Measurements from ENCODE around the gene CCR5AS.
"Not testable (repeated sequence)": the region's sequence is repeated elsewhere in the genome, so short reads cannot be mapped to it uniquely, and the experiment has no call there.

Gene CCR5AS

DNA sequence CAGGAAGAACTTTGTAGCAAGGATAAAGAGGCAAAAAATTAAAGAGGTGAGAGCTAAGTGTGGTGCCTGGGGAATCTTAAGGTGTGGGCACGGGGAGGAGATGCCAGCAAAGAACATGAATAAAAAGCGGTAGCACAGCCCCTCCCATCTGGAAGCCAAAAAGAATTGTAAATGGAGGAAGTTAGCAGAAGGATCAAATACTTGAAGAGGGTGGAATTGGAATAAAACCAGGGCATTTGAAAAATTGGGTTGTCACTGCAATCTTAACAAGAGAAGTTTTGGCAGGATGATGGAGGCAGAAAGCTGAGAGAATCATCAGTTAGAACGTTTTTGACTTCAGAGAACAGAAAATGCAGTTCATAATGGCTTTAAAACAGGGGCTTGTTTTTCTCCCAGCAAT is 50.6 kb downstream of the CCR5AS start:
- no peak for DNase-seq (ENCODE audit: low read depth)

DNA sequence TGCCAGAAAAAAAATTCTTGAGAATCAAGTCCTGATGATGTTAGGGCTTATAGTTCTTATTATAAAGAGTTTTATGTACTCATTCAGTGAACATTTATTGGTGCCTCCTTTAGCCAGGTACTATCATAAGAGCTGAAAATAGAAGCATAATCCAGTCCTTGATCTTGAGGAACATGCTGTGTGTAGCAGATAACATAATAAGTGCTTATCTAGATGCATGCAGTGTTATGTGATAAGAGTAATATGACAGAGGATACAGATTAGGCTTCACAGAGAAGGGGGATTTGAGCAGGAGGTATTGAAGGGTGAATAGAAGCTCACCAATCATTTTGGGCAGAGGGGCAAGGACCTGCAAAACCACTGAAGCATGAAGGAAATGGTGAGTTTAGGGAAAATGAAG is 51.9 kb downstream of the CCR5AS start:
- DNase-seq (ENCODE audit: low read depth), result no peak

DNA sequence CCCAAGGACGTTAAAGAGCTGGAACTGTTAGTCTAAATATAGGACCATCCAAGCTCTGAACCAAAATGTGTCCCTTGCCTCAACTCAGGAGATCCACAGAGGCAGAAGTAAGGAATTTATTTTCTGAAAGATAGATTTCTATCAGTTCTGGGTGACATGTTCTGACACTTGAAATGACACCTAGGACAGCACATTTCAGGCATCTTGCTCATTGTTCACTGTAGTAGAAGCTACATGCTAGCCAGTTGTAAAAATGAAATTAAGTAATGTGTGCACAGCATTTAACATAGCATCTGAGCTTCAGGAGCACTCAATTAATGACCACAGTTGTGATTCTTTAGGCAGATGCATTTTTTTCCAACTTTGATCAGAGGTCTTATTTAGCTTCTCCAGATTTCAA is 52.4 kb downstream of the CCR5AS start:
- no peak for DNase-seq (ENCODE audit: low read depth)

DNA sequence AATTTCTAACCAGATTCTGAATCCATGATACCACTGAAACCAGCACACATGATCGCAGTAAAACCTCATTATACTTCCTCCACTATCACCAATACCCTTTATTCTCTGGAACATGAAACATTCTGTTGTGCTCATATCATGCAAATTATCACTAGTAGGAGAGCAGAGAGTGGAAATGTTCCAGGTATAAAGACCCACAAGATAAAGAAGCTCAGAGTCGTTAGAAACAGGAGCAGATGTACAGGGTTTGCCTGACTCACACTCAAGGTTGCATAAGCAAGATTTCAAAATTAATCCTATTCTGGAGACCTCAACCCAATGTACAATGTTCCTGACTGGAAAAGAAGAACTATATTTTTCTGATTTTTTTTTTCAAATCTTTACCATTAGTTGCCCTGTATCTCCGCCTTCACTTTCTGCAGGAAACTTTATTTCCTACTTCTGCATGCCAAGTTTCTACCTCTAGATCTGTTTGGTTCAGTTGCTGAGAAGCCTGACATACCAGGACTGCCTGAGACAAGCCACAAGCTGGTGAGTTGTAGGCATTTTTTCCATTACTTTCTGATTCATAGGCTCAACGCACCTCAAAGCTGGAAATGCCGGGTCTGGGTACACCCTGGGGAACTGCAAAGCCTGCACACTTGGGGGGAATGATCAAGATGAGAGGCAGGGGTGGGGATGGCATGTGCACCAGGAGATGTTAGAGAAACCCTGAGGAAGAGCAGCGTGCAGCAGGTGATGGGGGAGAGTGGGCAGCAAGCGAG is 53.0 kb downstream of the CCR5AS start, which contains the start of gene CCR2:
CCR2 (plus strand) TSS at position 465 of the 764 bp plus-strand sequence. CDS start 3,417 bp downstream, outside the sequence.
- no peak for DNase-seq (ENCODE audit: low read depth)

DNA sequence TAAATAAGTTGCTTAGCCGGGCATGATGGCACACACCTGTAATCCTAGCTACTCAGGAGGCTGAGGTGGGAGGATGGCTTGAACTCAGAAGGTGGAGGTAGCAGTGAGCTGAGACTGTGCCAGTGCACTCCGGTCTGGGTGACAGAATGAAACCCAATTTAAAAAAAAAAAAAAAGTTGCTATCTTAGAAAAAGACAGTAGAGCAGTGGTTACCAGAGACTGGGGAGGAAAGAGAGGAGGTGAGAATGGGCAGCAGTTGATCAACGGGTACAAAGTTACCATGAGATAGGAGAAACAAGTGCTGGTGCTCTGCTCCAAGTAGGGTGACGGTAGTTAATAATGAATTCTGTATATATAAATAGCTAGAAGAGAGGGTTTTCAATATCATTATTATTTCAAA is 53.8 kb downstream of the CCR5AS start:
- no peak for DNase-seq (ENCODE audit: low read depth)

DNA sequence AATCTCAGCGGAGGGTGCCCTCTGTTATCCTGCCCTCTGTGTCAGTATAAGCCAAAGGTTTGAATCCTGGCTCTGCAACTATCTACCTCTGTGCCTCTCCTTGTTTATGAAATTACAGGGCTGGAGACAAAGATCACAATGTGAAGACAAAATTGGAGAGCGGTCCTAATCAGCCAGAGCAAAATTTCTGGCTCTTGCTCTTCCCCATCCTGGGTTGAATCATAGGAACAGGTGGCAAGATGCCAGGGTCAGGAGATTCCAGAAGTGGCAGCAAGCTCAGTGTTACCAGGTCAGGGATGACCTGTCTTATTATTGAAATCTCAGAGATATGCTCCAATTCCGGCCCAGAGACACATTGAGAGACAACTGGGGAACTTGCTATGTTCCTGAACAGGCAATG is 55.2 kb downstream of the CCR5AS start:
- no peak for DNase-seq (ENCODE audit: low read depth)

DNA sequence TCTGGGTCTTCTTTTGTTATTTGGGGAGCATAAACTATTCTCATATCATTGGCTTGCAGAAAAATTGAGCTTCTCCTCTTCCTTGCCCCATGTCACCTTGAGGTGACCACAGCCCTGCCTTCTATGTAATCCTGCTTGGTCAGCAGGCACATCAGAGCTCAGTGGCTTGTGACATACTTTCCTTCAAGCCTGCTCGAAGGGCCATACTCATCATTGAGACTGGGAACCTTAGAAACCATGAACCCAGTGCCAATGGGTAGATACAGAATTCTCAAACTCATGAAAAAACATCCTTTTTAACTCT is 56.7 kb downstream of the CCR5AS start:
- no peak for DNase-seq (ENCODE audit: low read depth)

DNA sequence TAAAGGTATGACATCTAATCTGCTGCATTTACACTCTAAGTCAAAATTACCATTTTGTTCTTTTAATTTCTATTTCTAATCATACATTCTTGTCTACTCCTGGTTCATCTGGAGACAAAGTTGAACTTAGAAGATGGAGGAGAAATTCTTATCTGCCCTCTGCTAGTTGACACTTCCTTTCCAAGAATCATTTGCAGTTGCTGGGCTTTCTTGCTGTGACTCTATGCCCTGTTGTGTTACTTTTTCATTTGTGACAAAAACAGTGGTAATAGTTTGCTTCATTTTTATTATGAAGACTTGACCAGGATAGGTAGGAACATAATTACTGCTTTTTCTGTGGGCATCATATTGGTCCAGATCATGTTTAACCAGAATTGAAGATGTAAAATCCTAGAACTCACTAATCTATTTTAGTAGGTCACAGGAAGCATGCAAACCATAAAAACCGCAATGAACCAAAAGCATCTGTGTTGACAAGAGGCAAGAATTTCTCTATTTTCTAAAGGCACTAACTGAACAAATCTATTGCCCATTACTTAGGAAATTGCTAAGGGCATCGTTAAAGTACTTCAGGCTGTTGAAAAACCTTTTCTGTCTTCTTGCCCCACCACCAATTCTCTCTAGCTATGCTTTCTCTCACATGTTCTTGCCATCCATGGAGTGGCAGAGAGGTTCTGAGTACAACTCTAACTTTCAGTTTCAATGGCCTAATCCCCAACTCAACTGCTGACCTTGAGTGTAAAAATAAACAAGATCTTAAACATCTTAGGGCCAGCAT is 57.2 kb downstream of the CCR5AS start:
- no peak for DNase-seq (ENCODE audit: low read depth)

DNA sequence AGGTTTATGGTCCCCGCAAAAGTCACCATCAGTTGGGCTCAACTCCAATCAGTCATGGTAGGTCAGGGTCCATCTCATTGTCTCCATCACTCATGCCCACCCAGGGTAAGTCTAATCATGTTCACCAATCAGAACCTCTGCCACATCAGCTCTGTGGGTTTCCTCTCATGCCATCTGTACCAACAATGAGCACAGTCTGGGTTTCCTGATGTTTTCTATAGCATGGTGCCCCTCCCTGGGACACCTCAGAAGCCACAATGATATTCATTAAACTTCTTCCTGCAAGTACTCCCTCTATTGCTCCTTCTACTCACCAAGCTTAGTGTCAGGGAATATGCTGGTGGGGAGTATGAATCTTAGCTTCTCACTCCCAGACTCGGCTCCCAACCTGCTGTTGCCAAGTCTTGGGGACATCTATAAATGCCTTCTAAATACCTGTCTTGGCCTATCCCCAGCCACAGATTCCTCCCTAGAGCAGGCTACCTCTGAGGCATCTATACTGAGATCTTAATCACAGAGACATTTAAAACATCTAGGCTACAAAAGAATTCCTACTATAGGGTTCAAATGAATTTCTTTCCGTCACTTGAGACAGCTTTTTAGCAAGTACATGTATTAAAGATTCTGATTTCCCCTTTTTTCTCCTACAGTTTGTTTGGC is 57.9 kb downstream of the CCR5AS start:
- no peak for DNase-seq (ENCODE audit: low read depth)

DNA sequence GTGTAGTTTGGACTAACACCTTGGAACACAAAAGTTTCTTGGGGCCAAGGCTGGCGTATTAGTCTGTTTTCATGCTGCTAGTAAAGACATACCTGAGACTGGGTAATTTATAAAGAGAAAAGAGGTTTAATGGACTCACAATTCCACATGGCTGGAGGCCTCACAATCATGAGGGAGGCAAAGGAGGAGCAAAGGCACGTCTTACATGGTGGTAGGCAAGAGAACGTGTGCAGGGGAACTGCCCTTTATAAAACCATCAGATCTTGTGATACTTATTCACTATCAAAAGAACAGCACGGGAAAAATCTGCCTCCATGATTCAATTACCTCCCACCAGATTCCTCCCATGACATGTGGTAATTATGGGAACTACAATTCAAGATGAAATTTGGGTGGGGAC is 62.4 kb downstream of the CCR5AS start:
- no peak for DNase-seq (ENCODE audit: low read depth)

DNA sequence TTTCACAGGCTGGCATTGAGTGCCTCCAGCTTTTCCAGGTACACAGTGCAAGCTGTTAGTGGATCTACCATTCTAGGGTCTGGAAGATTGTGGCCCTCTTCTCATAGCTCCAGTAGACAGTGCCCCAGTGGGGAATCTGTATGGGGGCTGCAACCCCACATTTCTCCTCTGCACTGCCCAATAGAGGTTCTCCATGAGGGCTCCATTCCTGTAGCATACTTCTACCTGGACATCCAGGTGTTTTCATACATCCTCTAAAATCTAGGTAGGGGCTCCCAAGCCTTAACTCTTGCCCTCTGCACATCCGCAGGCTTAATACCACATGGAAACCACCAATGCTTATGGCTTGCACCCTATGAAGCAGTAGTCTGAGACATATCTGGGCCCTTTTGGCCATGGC is 68.0 kb downstream of the CCR5AS start:
- DNase-seq (ENCODE audit: low read depth), result no peak

DNA sequence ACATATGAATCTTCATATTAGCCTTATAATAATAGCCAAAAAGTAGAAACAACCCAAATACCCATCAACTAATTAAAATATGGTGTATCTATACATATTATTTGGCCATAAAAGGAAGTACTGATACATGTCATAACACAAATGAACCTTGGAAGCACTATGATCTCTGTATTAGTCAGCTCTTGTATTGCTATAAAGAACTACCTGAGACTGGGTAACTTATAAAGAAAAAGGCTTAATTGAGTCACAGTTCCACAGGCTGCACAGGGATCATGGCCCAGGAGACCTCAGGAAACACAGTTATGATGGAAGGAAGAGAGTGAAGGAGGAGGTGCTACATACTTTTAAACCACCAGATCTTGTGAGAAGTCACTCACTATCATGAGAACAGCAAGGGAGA is 69.0 kb downstream of the CCR5AS start:
- no peak for DNase-seq (ENCODE audit: low read depth)

DNA sequence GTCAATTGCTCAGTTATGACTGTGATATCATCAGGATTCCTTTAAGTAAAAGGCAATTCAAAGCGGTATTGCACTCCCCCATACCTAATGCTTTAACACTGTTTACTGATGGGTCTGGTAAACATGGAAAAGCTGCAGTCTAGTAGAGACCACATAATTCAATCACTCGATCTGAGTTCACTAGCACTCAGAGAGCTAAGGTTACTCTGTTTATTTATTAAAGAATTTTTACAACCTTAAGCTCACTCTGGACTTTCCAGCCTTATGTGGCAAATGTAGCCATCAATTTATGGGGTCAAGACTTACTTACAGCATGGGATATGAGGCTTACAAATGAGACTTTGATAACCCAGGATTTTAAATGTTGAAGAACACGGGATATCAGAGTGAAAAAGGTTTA is 71.3 kb downstream of the CCR5AS start:
- DNase-seq (ENCODE audit: low read depth), result no peak

DNA sequence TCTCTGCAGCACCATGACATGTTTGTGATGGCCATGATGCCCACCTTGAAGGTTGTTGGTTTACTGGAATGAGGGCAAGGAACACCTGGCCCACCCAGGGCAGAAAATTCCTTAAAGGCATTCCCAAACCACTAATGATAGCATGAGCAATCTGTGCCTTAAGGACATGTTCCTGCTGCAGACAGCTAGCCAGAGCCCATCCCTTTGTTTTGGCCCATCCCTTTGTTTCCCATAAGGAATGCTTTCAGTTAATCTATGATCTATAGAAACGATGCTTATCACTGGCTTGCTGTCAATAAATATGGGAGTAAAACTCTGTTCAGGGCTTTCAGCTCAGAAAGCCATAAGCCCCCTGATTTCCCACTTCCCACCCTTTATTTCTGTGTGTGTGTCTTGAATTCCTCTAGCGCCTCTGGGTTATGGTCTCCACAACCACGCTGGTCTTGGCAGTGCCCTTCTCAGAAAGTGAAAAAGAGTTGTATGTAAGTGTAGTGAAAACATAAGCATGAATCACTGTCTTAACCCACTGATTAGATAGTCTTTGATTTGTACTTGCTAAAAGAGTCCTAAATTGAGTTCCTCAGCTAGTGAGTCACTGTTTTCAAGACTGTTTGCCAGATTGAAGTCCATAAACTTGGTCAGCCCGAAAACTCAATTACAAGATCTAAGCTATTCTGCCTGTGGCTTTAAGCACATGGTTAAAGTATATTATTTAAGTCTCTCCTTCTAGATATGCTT is 72.0 kb downstream of the CCR5AS start:
- no peak for DNase-seq (ENCODE audit: low read depth)

DNA sequence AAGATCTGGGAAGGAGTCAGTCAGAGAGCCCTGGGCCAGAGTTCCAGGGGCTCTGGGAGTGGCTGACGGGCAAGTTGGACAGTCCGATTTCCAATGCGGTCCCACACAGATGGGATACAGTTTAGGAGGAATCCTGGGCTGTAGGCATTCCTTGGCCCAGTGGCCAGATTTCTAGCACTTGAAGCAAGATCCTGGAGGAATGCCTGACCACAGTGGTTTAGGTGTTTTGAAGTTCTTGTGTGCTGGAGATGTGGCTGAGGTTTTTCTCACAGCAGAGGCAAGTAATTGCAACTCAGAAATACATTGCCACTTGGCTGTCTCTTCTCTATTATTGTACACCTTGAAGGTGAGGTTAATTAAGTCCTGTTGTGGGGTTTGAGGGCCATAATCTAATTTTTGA is 76.2 kb downstream of the CCR5AS start:
- not testable (repeated sequence) for DNase-seq (ENCODE audit: low read depth)

DNA sequence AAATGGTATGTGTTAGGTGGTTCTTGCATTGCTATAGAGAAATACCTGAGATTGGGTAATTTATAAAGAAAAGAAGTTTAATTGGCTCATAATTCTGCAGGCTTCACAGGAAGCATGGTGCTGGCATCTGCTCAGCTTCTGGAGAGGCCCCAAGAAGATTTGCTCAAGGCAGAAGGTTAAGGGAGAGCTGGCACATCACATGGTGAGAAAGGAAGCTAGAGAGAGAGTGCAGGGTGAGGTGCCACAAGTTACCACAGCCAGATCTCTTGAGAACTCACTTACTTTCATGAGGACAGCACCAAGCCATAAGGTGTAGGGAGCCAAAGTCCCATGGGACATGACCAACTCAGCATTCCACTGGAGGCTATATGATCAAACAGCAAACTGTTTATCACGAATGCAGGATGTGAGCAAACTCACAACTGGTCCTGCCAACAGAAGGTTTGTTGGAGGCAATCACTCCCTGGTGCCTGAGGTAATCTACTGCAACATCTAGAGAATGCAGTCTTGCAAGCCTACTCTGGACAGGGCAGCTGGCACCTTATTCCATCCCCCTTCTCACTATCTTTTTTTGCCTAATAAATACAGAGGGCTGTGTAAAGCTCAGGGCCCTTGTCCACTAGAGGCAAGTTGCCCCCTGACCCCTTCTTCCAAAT is 81.1 kb downstream of the CCR5AS start:
- no peak for DNase-seq (ENCODE audit: low read depth)

DNA sequence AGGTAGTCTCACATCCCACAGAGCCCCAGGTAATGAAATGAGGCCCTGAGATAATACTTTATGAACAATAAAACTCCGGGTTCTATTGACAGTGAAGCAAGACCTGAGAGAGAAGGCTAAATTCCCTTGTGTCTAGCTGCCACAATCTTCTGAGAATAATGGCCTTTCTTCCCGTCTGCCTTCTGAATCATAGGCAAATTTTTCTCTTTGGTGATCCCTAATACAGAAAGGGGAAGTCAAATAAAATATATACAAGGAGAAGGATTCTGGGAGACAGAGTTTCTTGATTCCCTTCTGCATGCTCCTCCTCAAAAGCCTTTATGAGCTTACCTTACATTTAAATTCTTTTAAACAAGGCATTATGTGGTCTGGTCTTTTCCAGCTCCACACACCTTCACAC is 82.8 kb downstream of the CCR5AS start:
- no peak for DNase-seq (ENCODE audit: low read depth)

DNA sequence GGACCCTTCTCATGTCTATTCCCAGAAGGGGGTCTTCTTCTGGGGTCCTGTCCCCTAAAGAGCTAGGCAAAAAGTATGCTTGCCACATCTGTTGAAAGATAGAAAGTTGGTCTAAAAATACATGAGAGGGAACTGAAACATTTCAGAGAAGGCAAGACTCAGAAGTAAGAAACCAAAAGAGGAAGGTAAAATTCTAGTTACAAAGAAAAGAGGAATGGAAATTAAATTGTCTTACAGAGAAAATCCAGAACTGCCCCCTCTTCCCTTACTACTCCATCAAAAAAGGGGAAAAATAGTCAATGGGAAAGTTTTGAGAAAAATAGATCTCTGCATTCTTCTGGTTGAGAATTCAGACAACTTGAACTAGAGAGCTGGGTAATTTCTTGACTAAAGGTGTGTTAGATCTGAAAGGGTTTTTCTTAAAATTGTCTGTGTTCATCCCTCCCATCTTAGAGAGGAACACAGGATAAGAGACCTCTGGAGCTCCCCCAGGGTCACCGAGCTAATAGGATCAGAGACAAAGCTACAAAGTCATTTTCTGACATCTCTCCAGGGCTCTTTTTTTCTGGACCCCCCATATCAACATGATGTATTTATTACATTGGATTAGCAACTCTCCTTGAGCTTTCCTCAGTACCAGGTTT is 85.3 kb downstream of the CCR5AS start:
- no peak for DNase-seq (ENCODE audit: low read depth)

DNA sequence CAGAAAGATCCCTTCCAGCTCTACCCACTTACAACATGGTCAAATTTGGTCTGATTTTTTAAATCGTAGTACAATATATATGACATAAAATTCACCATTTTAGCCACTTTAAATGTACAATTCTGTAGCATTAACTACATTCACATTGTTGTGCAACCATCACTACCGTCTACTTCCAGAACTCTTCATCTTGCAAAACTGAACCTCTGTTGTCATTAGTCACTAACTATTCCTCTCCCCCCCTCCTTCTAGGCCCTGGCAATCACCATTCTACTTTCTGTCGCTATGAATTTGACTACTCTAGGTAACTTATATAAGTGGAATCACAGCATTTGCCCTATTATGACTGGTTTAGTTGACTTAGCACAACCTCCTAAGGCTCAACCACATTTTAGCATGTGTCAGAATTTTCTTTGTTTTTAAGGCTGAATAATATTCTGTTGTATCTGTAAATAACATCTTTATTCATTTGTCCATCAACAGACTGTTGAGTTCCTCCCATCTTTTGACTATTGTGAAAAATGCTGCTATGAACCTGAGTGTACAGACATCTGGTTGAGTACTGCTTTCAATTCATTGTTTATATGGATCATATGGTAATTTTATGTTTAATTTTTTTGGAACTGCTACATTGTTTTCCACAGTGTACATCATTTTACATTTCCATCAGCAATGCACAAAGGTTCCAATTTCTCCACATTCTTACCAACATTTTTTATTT is 88.5 kb downstream of the CCR5AS start:
- DNase-seq (ENCODE audit: low read depth), result no peak

DNA sequence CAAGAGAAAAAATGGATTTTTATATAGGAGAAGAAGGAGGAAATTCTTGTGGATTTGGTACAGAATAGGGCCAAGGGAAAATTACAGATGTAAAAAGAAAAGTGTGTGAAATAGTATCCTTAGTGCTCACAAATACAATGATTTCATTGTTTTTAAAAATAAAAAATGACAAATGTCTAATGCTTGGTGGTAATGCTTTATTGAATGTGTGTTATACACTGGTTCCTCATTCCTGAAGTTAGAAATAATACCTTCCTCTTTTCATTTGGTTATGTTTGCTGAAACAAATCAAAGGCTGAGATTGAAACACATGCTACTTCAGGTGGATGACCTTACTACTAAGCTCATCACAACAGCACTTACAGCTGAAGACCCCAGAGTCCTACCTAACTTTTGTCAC is 90.7 kb downstream of the CCR5AS start:
- no peak for DNase-seq (ENCODE audit: low read depth)

DNA sequence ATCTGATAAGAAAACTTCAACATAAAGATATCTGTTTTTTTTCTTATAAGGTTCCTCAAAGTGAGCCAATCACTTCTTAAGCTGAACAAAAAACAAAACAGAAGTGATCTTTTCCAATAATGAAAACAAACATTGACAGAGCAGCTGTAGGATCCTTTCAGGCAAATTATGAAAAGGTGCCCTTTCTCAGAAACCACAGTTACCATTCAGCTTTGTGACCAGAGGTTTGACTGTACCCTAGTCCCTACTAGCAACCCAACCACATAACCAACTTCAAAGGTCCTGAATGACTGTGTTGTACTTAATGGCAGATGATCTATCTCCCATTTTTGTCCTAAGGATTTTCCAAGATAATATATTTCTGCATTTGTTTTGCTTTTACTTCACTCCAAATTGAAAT is 92.3 kb downstream of the CCR5AS start:
- DNase-seq (ENCODE audit: low read depth), result no peak

All from Daoy (cell line).